ENCODE measurements around the gene CFAP77.

DNA sequence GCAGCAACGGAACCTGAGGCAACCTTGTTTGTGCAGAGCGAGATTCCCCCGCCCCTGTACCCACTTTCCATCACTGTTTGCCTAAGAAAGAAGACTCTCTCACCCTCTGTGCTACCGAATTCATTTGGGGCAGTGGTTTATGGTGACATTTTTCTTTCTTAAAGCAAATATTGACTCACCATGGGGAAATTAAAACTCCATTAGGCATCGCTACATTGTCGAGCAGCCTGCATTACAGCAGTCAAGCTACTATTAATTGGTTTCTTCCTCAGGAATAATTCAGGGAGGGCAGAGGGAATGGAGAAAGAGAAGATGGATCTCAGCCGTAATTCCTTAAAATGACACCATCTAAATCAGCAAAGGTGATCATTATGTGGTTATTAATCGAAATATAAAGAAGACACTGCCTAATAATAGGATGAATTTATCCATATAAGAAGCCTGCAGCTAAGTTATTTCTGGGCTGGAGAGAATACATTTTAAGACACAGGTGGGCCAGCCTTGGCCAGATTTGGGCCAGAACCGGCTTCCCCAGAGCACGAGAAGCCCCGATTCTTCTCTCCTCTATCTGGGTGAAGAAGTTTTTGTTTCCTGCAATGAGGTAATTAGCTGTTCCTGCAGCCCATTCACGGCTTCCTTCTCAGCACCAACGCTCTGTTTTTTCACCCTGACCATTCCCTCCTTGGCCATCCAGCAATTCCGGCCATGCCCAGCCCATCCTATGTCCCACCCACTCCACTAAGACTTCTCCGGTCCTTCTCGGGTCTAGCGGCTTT lies 16.8 kb downstream of the CFAP77 start:
- TF ChIP-seq SMC3 (IDR thresholded peaks at IDR 0.05; ENCODE audit: low read depth, low read length) (no peak), CTCF (conservative IDR thresholded peaks at IDR 0.05; ENCODE audit: low read depth, low read length) (no peak), POLR2A (IDR thresholded peaks at IDR 0.05; ENCODE audit: low read depth, low read length) (no peak), RCOR1 (IDR thresholded peaks at IDR 0.05; ENCODE audit: insufficient replicate concordance, low read length) (no peak)
